IMR-90 (cell line): ENCODE results near the gene SEMA6D. TPM values are rescaled to one million over a fixed set of nuclear protein-coding genes. Genes with fewer than 3 reads are reported as not detected.

Experiments
- ATAC-seq: fragments of 200-7000 bp; cut with Tn5 transposase; 2 replicates; pipeline ENCODE4 v1.9.1; 2020; ENCODE audit warnings: low read depth, mild to moderate bottlenecking, moderate library complexity
- BruUV-seq: library from RNA; stranded (reverse); fragments of 400-500 nt; replicated peaks from 2 replicates; lab custom pipeline; 2021; lab: Mats Ljungman, UMichigan
- CTCF ChIA-PET: fragments of 300-600 bp; formaldehyde crosslinking; extraction: SDS; loops from one replicate; lab custom pipeline; 2021; ENCODE audit warnings: antibody characterized with exemption; lab: Yijun Ruan, JAX
- POLR2A ChIA-PET: fragments of 300-600 bp; sonication (Branson Sonifier 250); formaldehyde crosslinking; loops from one replicate; lab custom pipeline; 2022; ENCODE audit warnings: antibody characterized with exemption; ENCODE audit not compliant: unreplicated experiment; lab: Charles Lee
- DNase-seq: peaks from one replicate; pipeline ENCODE4 v3.0.0; 2013
- H2AFZ ChIP-seq: replicated peaks from 2 replicates; pipeline ENCODE3; 2013; ENCODE audit warnings: low read length, mild to moderate bottlenecking; ENCODE audit not compliant: poor library complexity
- H2AK5ac ChIP-seq: 2 replicates; pipeline ENCODE4 v1.6.1; 2013; ENCODE audit warnings: low read depth, low read length, inconsistent platforms
- H2AK9ac ChIP-seq: replicated peaks from 2 replicates; pipeline ENCODE3; 2013; ENCODE audit warnings: mild to moderate bottlenecking, low read depth, low read length, moderate library complexity; ENCODE audit not compliant: poor library complexity
- H2BK120ac ChIP-seq: 2 replicates; pipeline ENCODE4 v1.6.1; 2013; ENCODE audit warnings: low read depth, low read length, inconsistent platforms
- H2BK15ac ChIP-seq: 3 replicates; pipeline ENCODE4 v1.6.1; 2013; ENCODE audit warnings: low read depth, low read length, inconsistent platforms
- H2BK20ac ChIP-seq: 2 replicates; pipeline ENCODE4 v1.6.1; 2013; ENCODE audit warnings: low read depth, mild to moderate bottlenecking, inconsistent platforms, low read length, moderate library complexity
- H2BK5ac ChIP-seq: 2 replicates; pipeline ENCODE4 v1.6.1; 2013; ENCODE audit warnings: mild to moderate bottlenecking, low read depth, low read length, inconsistent platforms; ENCODE audit not compliant: poor library complexity, severe bottlenecking
- H3K14ac ChIP-seq: replicated peaks from 2 replicates; pipeline ENCODE4 v1.6.1; 2013; ENCODE audit warnings: low read depth, low read length, inconsistent platforms
- H3K18ac ChIP-seq: 2 replicates; pipeline ENCODE4 v1.6.1; 2013; ENCODE audit warnings: low read depth, low read length, control low read depth
- H3K23ac ChIP-seq: 2 replicates; pipeline ENCODE4 v1.6.1; 2013; ENCODE audit warnings: low read depth, low read length, inconsistent platforms
- H3K27ac ChIP-seq: 2 replicates; pipeline ENCODE4 v1.5.1; 2013; ENCODE audit warnings: mild to moderate bottlenecking, control low read depth, low read length; ENCODE audit not compliant: insufficient read depth
- H3K27me3 ChIP-seq: 2 replicates; pipeline ENCODE4 v1.6.1; 2013; ENCODE audit warnings: low read length; ENCODE audit not compliant: control insufficient read depth, insufficient read depth
- H3K36me3 ChIP-seq: 2 replicates; pipeline ENCODE4 v1.6.1; 2013; ENCODE audit warnings: low read length, mixed read lengths; ENCODE audit not compliant: control insufficient read depth, insufficient read depth
- H3K4ac ChIP-seq: 2 replicates; pipeline ENCODE4 v1.6.1; 2013; ENCODE audit warnings: low read depth, low read length, inconsistent platforms
- H3K4me1 ChIP-seq: 2 replicates; pipeline ENCODE4 v1.6.1; 2013; ENCODE audit warnings: low read length, mixed read lengths; ENCODE audit not compliant: control insufficient read depth, insufficient read depth
- H3K4me2 ChIP-seq: 2 replicates; pipeline ENCODE4 v1.6.1; 2013; ENCODE audit warnings: low read depth, mild to moderate bottlenecking, control low read depth, low read length, moderate library complexity
- H3K4me3 ChIP-seq: 2 replicates; pipeline ENCODE4 v1.5.1; 2013; ENCODE audit warnings: low read depth, mild to moderate bottlenecking, control low read depth, low read length, moderate library complexity; ENCODE audit not compliant: insufficient read depth
- H3K56ac ChIP-seq: 2 replicates; pipeline ENCODE4 v1.6.1; 2013; ENCODE audit warnings: low read length, inconsistent platforms; ENCODE audit not compliant: insufficient read depth; ENCODE audit errors: extremely low read depth
- H3K79me1 ChIP-seq, 2 experiments: 2 replicates each; pipeline ENCODE4 v1.6.1; 2013; ENCODE audit warnings: low read length in 2 of 2, inconsistent platforms in 1 of 2, low read depth in 1 of 2
- H3K9ac ChIP-seq: 2 replicates; pipeline ENCODE4 v1.6.1; 2013; ENCODE audit warnings: low read depth, low read length, control low read depth
- H3K9me1 ChIP-seq: 2 replicates; pipeline ENCODE4 v1.6.1; 2013; ENCODE audit warnings: low read length, inconsistent platforms; ENCODE audit not compliant: insufficient read depth
- H3K9me3 ChIP-seq: 2 replicates; pipeline ENCODE4 v1.6.1; 2013; ENCODE audit warnings: low read length; ENCODE audit not compliant: control insufficient read depth, insufficient read depth
- H4K20me1 ChIP-seq: 2 replicates; pipeline ENCODE4 v1.6.1; 2013; ENCODE audit warnings: low read length, inconsistent platforms; ENCODE audit not compliant: insufficient read depth
- H4K5ac ChIP-seq: 2 replicates; pipeline ENCODE4 v1.6.1; 2013; ENCODE audit warnings: mild to moderate bottlenecking, low read depth, low read length, control low read depth
- H4K8ac ChIP-seq, 2 experiments: 2 replicates each; pipeline ENCODE4 v1.6.1; 2013; ENCODE audit warnings: low read depth in 2 of 2, low read length in 2 of 2, control low read depth in 1 of 2, inconsistent platforms in 1 of 2
- H4K91ac ChIP-seq: 2 replicates; pipeline ENCODE4 v1.6.1; 2013; ENCODE audit warnings: low read depth, low read length, inconsistent platforms; ENCODE audit not compliant: insufficient read depth
- BHLHE40 ChIP-seq: fragments of 150-350 bp; IDR thresholded peaks from 2 replicates; pipeline ENCODE4 v1.6.1; 2016; ENCODE audit warnings: mild to moderate bottlenecking, low read depth, low read length
- CEBPB ChIP-seq: IDR thresholded peaks from 2 replicates; pipeline ENCODE4 v1.6.1; 2012; ENCODE audit warnings: low read depth, low read length, improper control_type of control experiment
- MXI1 ChIP-seq: IDR thresholded peaks from 2 replicates; pipeline ENCODE4 v1.6.1; 2012; ENCODE audit warnings: low read depth, mild to moderate bottlenecking, low read length, moderate library complexity, borderline replicate concordance
- NFE2L2 ChIP-seq: fragments of 150-350 bp; IDR thresholded peaks from 2 replicates; pipeline ENCODE4 v1.6.1; 2016; ENCODE audit warnings: low read depth, mild to moderate bottlenecking, low read length
- WGBS, 2 experiments: methylation state at CpG; one replicate each; pipeline versions ENCODE4 v1.1.5 to v1.1.7; 2013; ENCODE audit warnings: missing lambda C conversion rate in 2 of 2; ENCODE audit not compliant: insufficient read length in 1 of 2; ENCODE audit errors: extremely low coverage in 2 of 2; 5-methylcytosine and 5-hydroxymethylcytosine counted together
- dilution Hi-C: fragments of 300-500 bp; cut with HindIII; formaldehyde crosslinking; loops from one replicate; pipeline ENCODE4 v1.14.3; 2018; ENCODE audit warnings: low sequenced_read_pairs; ENCODE audit not compliant: unreplicated experiment
- in situ Hi-C: fragments of 300-500 bp; cut with MboI; formaldehyde crosslinking; loops from 3 replicates; pipeline ENCODE4 v1.14.3; 2019; ENCODE audit warnings: low sequenced_read_pairs, inconsistent platforms, mixed read lengths
- intact Hi-C: fragments of 100-400 bp; cut with micrococcal nuclease; formaldehyde crosslinking; loops from 2 replicates; pipeline ENCODE4 v1.10.0; 2022
- polyA plus RNA-seq, 3 experiments: library from polyadenylated mRNA; depleted of rRNA; stranded (reverse); fragments of >200 nt; gene quantifications; 2 replicates each; pipeline ENCODE4 v1.2.3, GENCODE V29; 2012; ENCODE audit warnings: low replicate concordance in 1 of 3
- total RNA-seq: library from RNA; depleted of rRNA; stranded (reverse); fragments of >200 nt; gene quantifications from 2 replicates; pipeline ENCODE4 v1.2.3, GENCODE V29; 2012

The SEMA6D gene
- total and polyA plus RNA-seq, 2 of the 4 experiments (the other 2 are of a cell fraction): 12.6 to 17.4 TPM

DNA sequence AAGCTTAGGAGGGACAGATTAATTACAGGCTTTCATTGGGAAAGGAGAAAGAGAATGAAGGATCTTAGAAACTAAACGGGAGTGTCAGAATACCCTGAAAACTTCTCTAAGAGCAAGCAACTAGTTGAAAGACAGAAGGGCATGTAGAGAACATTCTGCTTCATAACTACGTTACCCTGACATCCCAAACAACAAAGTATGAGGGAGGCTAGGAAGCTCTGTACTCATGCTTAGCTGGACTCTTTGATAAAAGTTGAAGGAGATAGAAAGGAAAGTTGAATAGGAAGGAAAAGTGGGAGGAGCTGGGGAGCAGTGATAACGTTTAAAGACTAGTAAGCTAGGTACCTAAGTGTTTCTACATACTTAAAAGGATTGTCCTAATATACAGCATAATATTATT, 64.2 kb downstream of the SEMA6D start:
- Histone ChIP-seq H3K4ac (no peak overlapping the region), H3K14ac (no peak overlapping the region), H3K4me2 (no peak overlapping the region), H3K23ac (no peak overlapping the region), H2BK5ac (no peak overlapping the region), H2AK9ac (no peak overlapping the region), H3K36me3 (no peaks in the 10 kb centered on the region), H3K9ac (no peak overlapping the region), H3K9me1 (no peaks in the 10 kb centered on the region), H3K4me3 (no peak overlapping the region), H2AK5ac (no peak overlapping the region), H3K27me3 (no peaks in the 10 kb centered on the region; the same call in 1 of the 2 replicates), H4K91ac (no peak overlapping the region), H4K8ac (no peak overlapping the region), H2BK120ac (no peak overlapping the region), H4K20me1 (no peaks in the 10 kb centered on the region), H3K9me3 (no peaks in the 10 kb centered on the region), H3K27ac (no peak overlapping the region), H2AFZ (no peak overlapping the region), H4K5ac (no peak overlapping the region), H3K4me1 (peaks cover 2% of the 10 kb centered on the region; the same call in 1 of the 2 replicates), H3K56ac (no peak overlapping the region), H3K79me1 (no peaks in the 10 kb centered on the region), H2BK15ac (no peak overlapping the region), H2BK20ac (no peak overlapping the region), H3K18ac (no peak overlapping the region)
- DNase-seq: no peak
- no TSS peak for BruUV-seq
- CTCF ChIA-PET: no interaction called here
- ATAC-seq: no peak
- dilution Hi-C loops (no loop called here), in situ Hi-C loops (no loop called here), intact Hi-C loops (no loop called here)
- no peak for TF ChIP-seq BHLHE40
- no peak for TF ChIP-seq CEBPB
- TF ChIP-seq MXI1: no peak
- no peak for TF ChIP-seq NFE2L2
- WGBS, 2 experiments: no CpG with 5 or more reads among the region's 3 CpGs
- POLR2A ChIA-PET: no interaction called here
